B cell (primary cell): ENCODE data around the gene SLC25A40. TPM values are rescaled to one million over a fixed set of nuclear protein-coding genes. Genes with fewer than 3 reads are reported as not detected.
"Not testable (repeated sequence)": the region's sequence is repeated elsewhere in the genome, so short reads cannot be mapped to it uniquely, and the experiment has no call there.

Experiments used
- ATAC-seq: fragments of 200-7000 bp; cut with Tn5 transposase; one replicate; pipeline ENCODE4 v1.10.0; 2021; ENCODE audit warnings: low read depth, mild to moderate bottlenecking, moderate number of reproducible peaks, moderate library complexity
- CTCF ChIA-PET: fragments of 350-600 bp; sonication (Branson Sonifier 250); formaldehyde crosslinking; loops from one replicate; lab custom pipeline; 2021; ENCODE audit warnings: antibody characterized with exemption, inconsistent platforms; lab: Charles Lee
- POLR2A ChIA-PET: fragments of 350-600 bp; sonication (Branson Sonifier 250); formaldehyde crosslinking; loops from one replicate; lab custom pipeline; 2021; ENCODE audit warnings: antibody characterized with exemption; lab: Charles Lee
- DNase-seq: peaks from one replicate; pipeline ENCODE4 v3.0.0; 2013
- H2AFZ ChIP-seq: 2 replicates; pipeline ENCODE4 v1.6.1; 2012; ENCODE audit warnings: mild to moderate bottlenecking, low read depth, low read length; ENCODE audit not compliant: insufficient read depth, poor library complexity, severe bottlenecking
- H3K27ac ChIP-seq, 2 donors: 1 replicate in 1 of 2; 2 replicates in 1 of 2; pipeline ENCODE4 v1.5.1; 2012 to 2013; ENCODE audit warnings: low read length in 2 of 2, mild to moderate bottlenecking in 2 of 2, moderate library complexity in 1 of 2
- H3K27me3 ChIP-seq, 4 experiments: fragments of 200-600 bp in 1 of 4; sonication (generic) in 1 of 4; replicated peaks in 1 of 4; 1 replicate in 2 of 4; 2 replicates in 2 of 4; pipeline versions ENCODE4 v1.6.1 to v1.7.0; 2013 to 2016; ENCODE audit warnings: low read length in 3 of 4, mild to moderate bottlenecking in 2 of 4, mixed read lengths in 1 of 4, moderate library complexity in 1 of 4; ENCODE audit not compliant: insufficient read depth in 4 of 4, control insufficient read depth in 3 of 4; ENCODE audit errors: control extremely low read depth in 1 of 4
- H3K36me3 ChIP-seq, 2 experiments: replicated peaks in 1 of 2; 1 replicate in 1 of 2; 2 replicates in 1 of 2; pipeline versions ENCODE4 v1.6.1 to v1.7.1; 2013; ENCODE audit warnings: low read length in 1 of 2; ENCODE audit not compliant: insufficient read depth in 2 of 2, control insufficient read depth in 1 of 2; ENCODE audit errors: control extremely low read depth in 1 of 2, extremely low read depth in 1 of 2
- H3K4me1 ChIP-seq, 2 donors: fragments of 200-600 bp in 1 of 2; sonication (generic) in 1 of 2; 1 replicate in 1 of 2; 2 replicates in 1 of 2; pipeline versions ENCODE4 v1.5.1 to v1.6.1; 2013 to 2017; ENCODE audit warnings: low read length in 2 of 2; ENCODE audit not compliant: control insufficient read depth in 2 of 2, insufficient read depth in 2 of 2
- H3K4me2 ChIP-seq: replicated peaks from 2 replicates; pipeline ENCODE3; 2012; ENCODE audit warnings: mild to moderate bottlenecking, low read depth, low read length; ENCODE audit not compliant: poor library complexity, severe bottlenecking
- H3K4me3 ChIP-seq, 5 experiments: fragments of 200-600 bp in 1 of 5; sonication (generic) in 1 of 5; 1 replicate in 3 of 5; 2 replicates in 2 of 5; pipeline versions ENCODE4 v1.5.1 to v1.7.0; 2011 to 2016; ENCODE audit warnings: low read length in 4 of 5, mild to moderate bottlenecking in 4 of 5, low read depth in 2 of 5, control low read depth in 1 of 5, moderate library complexity in 1 of 5; ENCODE audit not compliant: insufficient read depth in 1 of 5; ENCODE audit errors: control extremely low read depth in 1 of 5, extremely low read depth in 1 of 5
- H3K79me2 ChIP-seq: fragments of 200-600 bp; sonication (generic); one replicate; pipeline ENCODE4 v1.6.0; 2016; ENCODE audit warnings: low read length; ENCODE audit not compliant: control insufficient read depth, insufficient read depth
- H3K9ac ChIP-seq: fragments of 200-600 bp; sonication (generic); 2 replicates; pipeline ENCODE4 v1.6.1; 2017; ENCODE audit warnings: mild to moderate bottlenecking, low read length, moderate library complexity
- H3K9me3 ChIP-seq, 3 donors: one replicate each; pipeline versions ENCODE4 v1.6.1 to v1.7.1; 2013; ENCODE audit warnings: low read length in 2 of 3; ENCODE audit not compliant: control insufficient read depth in 2 of 3, insufficient read depth in 1 of 3; ENCODE audit errors: control extremely low read depth in 1 of 3
- H4K20me1 ChIP-seq: 2 replicates; pipeline ENCODE4 v1.6.0; 2012; ENCODE audit warnings: mild to moderate bottlenecking, low read length; ENCODE audit not compliant: insufficient read depth, control insufficient read depth, poor library complexity, severe bottlenecking
- H3K27ac Mint-ChIP-seq: one replicate; pipeline ENCODE4 v1.8.0; 2021; ENCODE audit warnings: mixed read lengths
- H3K27me3 Mint-ChIP-seq: one replicate; pipeline ENCODE4 v1.8.0; 2021; ENCODE audit warnings: mixed read lengths
- H3K4me1 Mint-ChIP-seq: one replicate; pipeline ENCODE4 v1.8.0; 2021; ENCODE audit warnings: mixed read lengths
- H3K4me3 Mint-ChIP-seq: one replicate; pipeline ENCODE4 v1.8.0; 2021; ENCODE audit warnings: mixed read lengths
- H3K9me3 Mint-ChIP-seq: one replicate; pipeline ENCODE4 v1.8.0; 2022; ENCODE audit warnings: mixed read lengths; ENCODE audit not compliant: insufficient read depth
- EZH2 ChIP-seq: IDR thresholded peaks from 2 replicates; pipeline ENCODE4 v1.6.1; 2012; ENCODE audit warnings: borderline replicate concordance, low read depth, mild to moderate bottlenecking, moderate library complexity, low read length; ENCODE audit not compliant: insufficient read depth, poor library complexity, severe bottlenecking
- WGBS: methylation state at CpG from one replicate; pipeline ENCODE4 v1.1.5; 2013; ENCODE audit warnings: missing lambda C conversion rate; ENCODE audit not compliant: insufficient coverage; 5-methylcytosine and 5-hydroxymethylcytosine counted together
- intact Hi-C: fragments of 100-400 bp; cut with micrococcal nuclease; formaldehyde crosslinking; loops from one replicate; pipeline ENCODE4 v1.10.0; 2022
- polyA plus RNA-seq: library from polyadenylated mRNA; depleted of rRNA; stranded (reverse); fragments of >200 nt; gene quantifications from 2 replicates; pipeline ENCODE4 v1.2.3, GENCODE V29; 2012
- total RNA-seq, 2 donors: library from RNA; stranded (reverse); fragments of 120-200 nt in 1 of 2; gene quantifications; 1 replicate in 1 of 2; 2 replicates in 1 of 2; pipeline versions ENCODE4 v1.2.3 to v1.2.4, GENCODE V29; 2013 to 2022
- TF ChIP-seq, protein P1 (sequence below): fragments of 200-600 bp; IDR thresholded peaks from one replicate; pipeline ENCODE4 v1.8.0; 2022; ENCODE audit warnings: antibody characterized with exemption, mild to moderate bottlenecking

The SLC25A40 gene
- total and polyA plus RNA-seq, 2 donors (not counting 1 experiment from before 2014, with no cell fraction given): 10.5 to 28.1 TPM

DNA sequence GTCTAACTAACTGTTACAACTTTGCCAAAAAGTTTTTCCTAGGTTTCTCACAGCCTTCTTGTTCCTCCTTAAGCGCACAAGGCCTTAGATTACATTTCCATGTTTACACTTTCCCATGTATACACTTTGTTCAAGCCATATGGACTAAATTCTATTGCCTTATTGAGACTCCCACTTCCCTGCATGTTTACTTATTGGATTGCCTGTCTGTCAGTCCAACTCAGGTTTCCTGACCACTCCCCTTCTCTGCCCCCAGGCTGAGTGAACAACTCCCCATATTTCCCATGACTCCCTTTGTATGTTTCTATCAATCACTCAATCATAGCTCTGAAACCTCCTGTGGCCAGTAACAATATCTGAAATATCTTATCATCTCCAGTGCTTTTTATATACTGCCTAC, 43.0 kb downstream of the SLC25A40 start:
- ChIA-PET CTCF (no interaction called here), POLR2A (no interaction called here)
- H3K9ac ChIP-seq: no peak overlapping the region
- no peaks in the 10 kb centered on the region for H3K4me1 ChIP-seq
- H2AFZ ChIP-seq: no peak overlapping the region
- H3K4me3 ChIP-seq: no peak overlapping the region
- H3K4me2 ChIP-seq: no peak overlapping the region
- no peaks in the 10 kb centered on the region for H3K27me3 Mint-ChIP-seq
- TF ChIP-seq, protein P1, sequence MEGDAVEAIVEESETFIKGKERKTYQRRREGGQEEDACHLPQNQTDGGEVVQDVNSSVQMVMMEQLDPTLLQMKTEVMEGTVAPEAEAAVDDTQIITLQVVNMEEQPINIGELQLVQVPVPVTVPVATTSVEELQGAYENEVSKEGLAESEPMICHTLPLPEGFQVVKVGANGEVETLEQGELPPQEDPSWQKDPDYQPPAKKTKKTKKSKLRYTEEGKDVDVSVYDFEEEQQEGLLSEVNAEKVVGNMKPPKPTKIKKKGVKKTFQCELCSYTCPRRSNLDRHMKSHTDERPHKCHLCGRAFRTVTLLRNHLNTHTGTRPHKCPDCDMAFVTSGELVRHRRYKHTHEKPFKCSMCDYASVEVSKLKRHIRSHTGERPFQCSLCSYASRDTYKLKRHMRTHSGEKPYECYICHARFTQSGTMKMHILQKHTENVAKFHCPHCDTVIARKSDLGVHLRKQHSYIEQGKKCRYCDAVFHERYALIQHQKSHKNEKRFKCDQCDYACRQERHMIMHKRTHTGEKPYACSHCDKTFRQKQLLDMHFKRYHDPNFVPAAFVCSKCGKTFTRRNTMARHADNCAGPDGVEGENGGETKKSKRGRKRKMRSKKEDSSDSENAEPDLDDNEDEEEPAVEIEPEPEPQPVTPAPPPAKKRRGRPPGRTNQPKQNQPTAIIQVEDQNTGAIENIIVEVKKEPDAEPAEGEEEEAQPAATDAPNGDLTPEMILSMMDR: no peak
- TF ChIP-seq EZH2: no peak
- no peak overlapping the region for H3K27ac Mint-ChIP-seq
- intact Hi-C loops: loop anchor here (10.0 kb wide), 1 partner anchor 52 kb away; no protein-coding TSS in a partner anchor
- DNase-seq (no peak), ATAC-seq (no peak)
- no peaks in the 10 kb centered on the region for H3K27me3 ChIP-seq
- WGBS: 100% methylated on average over 1 of the region's 1 CpG
- H3K9me3 ChIP-seq: peaks cover 0 to 4% (median 0%) of the 10 kb centered on the region in 3 donors
- H3K9me3 Mint-ChIP-seq: no peaks in the 10 kb centered on the region
- H3K79me2 ChIP-seq: no peaks in the 10 kb centered on the region
- H3K4me1 Mint-ChIP-seq: no peaks in the 10 kb centered on the region
- H3K27ac ChIP-seq: no peak overlapping the region
- H3K36me3 ChIP-seq: peaks cover 0 to 4% of the 10 kb centered on the region in 2 experiments
- no peaks in the 10 kb centered on the region for H4K20me1 ChIP-seq
- no peak overlapping the region for H3K4me3 Mint-ChIP-seq

DNA sequence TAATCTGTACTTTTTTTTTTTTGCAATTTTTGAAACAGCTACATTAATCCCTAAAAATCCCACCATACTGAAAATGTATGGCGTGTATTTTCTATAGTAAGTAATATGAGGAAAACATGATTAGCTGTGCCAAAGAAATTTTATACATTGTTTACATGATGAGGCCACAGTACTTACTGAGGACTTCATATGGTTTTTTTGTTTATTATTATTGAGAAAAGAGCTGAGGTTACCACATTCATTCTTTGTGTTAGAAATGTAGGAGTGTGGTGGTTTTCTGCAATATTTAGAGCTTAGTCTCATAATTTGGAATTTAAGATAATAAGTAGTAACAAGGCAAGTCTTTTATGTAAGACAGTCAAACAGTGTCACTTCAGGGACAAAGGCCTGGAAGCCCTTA, 45.1 kb downstream of the SLC25A40 start:
- no peaks in the 10 kb centered on the region for H3K4me1 ChIP-seq
- H3K27me3 ChIP-seq: no peaks in the 10 kb centered on the region
- H3K4me2 ChIP-seq: no peak overlapping the region
- no peaks in the 10 kb centered on the region for H3K27me3 Mint-ChIP-seq
- H3K4me3 ChIP-seq: no peak overlapping the region
- TF ChIP-seq EZH2: no peak
- TF ChIP-seq, protein P1: no peak
- no peak overlapping the region for H3K9ac ChIP-seq
- H3K36me3 ChIP-seq: peaks cover 0 to 4% of the 10 kb centered on the region in 2 experiments
- intact Hi-C loops: loop anchor here (10.0 kb wide), 1 partner anchor 54 kb away; no protein-coding TSS in a partner anchor
- no peak overlapping the region for H3K4me3 Mint-ChIP-seq
- peaks cover 0 to 4% (median 0%) of the 10 kb centered on the region in 3 donors for H3K9me3 ChIP-seq
- H3K27ac ChIP-seq: no peak overlapping the region
- no peaks in the 10 kb centered on the region for H3K4me1 Mint-ChIP-seq
- DNase-seq (no peak), ATAC-seq (no peak)
- H3K27ac Mint-ChIP-seq: no peak overlapping the region
- no peaks in the 10 kb centered on the region for H3K79me2 ChIP-seq
- H2AFZ ChIP-seq: no peak overlapping the region
- POLR2A ChIA-PET: no interaction called here
- no peaks in the 10 kb centered on the region for H4K20me1 ChIP-seq
- WGBS: no CpG with 5 or more reads among the region's 1 CpG
- CTCF ChIA-PET: no interaction called here
- H3K9me3 Mint-ChIP-seq: peaks cover 6% of the 10 kb centered on the region

DNA sequence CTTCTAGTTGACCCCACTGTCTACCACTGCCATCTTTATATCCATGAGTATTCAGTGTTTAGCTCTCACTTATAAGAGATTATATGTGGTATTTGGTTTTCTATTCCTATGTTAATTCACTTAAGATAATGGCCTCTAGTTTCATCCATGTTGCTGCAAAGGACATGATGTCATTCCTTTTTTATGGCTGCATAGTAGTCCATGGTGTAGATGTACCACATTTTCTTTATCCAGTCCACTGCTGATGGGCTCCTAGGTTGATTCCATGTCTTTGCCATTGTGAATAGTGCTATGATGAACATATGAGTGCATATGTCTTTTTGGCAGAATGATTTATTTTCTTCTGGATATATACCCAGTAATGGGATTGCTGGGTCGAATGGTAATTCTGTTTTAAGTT, 47.8 kb downstream of the SLC25A40 start:
- H3K9ac ChIP-seq, H3K4me3 ChIP-seq, H3K27ac ChIP-seq, H3K4me2 ChIP-seq, H2AFZ ChIP-seq, H3K4me1 ChIP-seq, H4K20me1 ChIP-seq, H3K4me3 Mint-ChIP-seq, H3K27ac Mint-ChIP-seq, DNase-seq, H3K79me2 ChIP-seq, intact Hi-C loops, CTCF ChIA-PET, H3K27me3 ChIP-seq, H3K4me1 Mint-ChIP-seq, H3K27me3 Mint-ChIP-seq, ATAC-seq, POLR2A ChIA-PET, H3K36me3 ChIP-seq: not testable (repeated sequence)
- H3K9me3 Mint-ChIP-seq: peaks cover 19% of the 10 kb centered on the region
- no CpG with 5 or more reads among the region's 1 CpG for WGBS
- H3K9me3 ChIP-seq: peaks cover 0 to 15% (median 9%) of the 10 kb centered on the region in 3 donors
